ENCODE measurements around the gene GRID2.

The GRID2 gene

DNA sequence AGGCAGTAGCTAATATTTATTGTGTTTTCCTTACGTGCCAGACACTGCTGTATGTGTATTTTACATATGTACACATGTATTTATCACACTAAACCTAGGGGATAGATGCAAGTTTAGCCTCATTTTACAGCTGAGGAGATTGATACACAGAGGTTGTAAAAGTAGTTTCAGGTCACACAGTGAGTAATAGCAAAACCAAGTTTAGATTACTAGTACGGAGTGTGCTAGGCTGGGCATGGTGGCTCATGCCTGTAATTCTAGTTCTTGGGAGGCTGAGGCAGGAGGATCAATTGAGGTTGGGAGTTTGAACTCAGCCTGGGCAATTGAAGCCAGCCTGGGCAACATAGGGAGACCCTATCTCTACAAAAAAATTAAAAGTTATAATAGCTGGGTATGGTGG is 823.7 kb downstream of the GRID2 start:
- DNase-seq = no peak

DNA sequence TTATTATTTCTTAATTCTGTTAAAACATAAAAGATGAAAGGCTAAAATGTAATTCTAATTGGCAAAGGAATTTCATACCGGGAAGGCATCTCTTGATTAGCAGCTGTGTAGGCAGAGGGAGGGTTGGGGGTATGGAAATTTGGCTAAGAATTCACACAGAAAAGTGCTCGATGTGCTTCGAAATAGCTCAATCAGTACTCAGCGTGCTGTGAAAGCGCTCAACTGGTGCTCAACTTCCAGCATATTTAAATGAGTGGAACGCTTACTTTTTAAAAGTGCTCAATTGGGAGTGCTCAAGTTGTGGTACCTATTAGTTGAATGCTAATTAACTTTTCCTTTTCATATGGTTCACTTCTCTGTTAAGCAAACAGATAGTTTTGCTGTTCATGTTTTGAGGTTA is 828.9 kb downstream of the GRID2 start:
- DNase-seq = no peak

DNA sequence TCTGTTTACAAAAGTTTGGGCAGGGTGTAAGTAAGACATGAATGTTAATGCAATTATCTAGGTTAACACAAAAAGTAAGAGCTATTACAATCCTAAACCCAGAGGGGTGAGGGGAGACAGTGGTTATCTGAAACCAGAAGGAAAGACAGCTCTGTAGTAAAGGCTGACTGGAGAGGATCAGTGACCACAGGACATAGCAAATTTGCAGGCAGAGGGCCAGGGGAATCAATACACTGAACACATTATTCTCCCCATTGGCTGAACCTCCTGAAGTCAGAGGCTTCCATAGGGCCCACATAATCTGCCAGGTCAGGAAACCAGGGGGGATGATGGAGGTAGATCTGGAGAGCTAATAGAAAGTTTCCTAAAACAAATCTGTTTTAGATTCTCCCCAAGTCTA is 835.4 kb downstream of the GRID2 start:
- no peak for DNase-seq

DNA sequence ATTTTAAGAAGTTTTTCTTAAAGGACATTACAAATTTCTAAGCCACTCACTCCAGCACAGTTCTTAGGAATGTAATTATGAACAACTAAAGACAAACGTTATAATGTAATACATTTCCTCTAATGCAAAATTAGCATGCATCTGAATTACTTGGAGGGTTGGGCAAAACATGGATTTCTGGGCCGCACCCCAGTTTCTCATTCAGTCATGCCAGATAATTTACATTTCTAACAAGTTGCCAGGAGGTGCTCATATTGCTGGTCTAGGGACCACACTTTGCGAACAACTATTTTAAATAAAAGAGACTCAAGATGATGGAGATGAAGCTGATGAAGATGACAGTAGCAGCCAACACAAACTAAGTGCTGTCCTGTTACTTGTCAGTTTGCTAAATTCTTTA is 840.1 kb downstream of the GRID2 start:
- DNase-seq = no peak

DNA sequence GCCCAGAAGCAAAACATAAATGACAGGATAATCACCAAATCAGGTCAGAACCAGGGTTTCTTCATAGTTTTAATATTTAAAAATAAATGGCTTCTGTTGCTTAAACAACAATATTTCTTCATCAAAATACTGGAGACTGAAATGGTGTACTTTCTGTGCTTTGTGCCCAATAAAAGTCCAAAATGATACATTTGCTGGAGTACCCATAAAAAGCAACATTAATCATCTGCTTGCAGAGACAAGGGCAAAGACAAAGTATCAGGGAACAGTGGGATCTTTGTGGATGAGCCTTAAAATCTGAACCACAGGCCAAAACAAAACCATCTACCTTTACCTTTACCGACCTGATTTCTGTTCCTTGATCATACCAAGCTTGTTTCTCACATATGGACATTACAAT is 840.9 kb downstream of the GRID2 start:
- DNase-seq = no peak

DNA sequence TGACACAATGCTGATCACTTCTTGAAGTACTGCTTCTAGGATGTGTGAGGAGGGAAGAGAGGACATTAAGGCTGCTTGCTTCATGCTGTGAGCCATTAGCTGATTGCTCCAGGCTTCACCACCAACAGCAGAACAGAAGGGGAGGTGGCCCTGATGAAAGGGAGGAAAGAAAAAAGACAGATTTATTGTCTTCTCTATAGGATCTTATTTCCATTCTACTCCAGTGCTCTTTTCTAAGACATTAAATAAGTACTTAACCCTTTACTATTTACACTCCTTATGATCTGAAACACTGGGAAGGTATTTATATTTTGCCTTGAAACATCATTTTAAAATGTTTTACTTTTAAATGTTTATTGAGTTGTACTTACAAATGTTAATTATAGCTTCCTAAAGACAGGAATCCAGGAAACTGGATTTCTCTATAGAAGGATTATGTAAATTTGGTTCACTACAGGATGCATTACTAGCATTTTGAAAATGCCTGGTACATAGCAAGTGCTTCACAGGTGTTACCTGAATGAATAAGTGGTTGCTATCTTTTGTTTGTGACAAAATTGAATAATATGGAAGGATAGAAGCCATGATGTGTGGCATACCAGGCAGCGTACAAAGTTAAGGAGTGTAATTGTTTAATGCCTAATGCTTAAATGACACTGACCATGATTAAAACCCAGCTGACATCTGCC is 843.9 kb downstream of the GRID2 start:
- no peak for DNase-seq

DNA sequence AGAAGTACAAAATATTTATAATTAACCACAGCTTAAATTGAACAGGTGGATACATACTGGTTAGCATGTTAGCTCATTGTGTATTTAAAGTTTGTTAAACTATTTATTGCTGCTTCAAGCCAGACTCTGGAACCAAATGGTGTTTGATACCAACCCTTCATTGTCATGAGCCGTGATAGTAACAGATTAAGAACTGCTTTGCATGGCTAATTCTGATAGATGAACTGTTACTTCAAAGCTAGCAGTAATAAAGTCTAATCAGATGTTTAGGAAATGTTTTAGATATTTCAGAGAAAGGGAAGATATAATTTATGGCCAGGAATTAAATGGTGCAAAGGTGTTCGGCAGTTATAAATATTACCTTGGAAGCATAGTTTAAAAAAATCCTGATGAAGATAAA is 848.7 kb downstream of the GRID2 start:
- no peak for DNase-seq

DNA sequence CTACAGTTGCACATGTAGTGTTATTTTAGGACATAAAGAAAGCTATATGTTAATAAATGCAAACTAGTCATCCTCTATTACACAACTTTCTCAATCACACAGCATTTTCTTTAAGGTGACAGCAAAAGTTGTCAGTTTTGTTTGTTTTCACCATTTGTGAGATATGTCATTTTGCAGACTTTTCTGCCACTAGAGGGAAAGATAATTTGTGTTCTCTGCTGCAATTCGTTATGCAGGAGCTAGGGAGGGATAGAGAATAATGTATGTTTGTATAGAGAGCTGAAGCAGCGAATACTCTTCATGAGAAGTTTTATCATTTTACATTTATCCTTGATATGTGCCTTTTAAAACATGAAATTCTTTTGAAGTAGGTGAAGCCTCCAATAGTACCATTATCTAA is 854.2 kb downstream of the GRID2 start:
- no peak for DNase-seq

DNA sequence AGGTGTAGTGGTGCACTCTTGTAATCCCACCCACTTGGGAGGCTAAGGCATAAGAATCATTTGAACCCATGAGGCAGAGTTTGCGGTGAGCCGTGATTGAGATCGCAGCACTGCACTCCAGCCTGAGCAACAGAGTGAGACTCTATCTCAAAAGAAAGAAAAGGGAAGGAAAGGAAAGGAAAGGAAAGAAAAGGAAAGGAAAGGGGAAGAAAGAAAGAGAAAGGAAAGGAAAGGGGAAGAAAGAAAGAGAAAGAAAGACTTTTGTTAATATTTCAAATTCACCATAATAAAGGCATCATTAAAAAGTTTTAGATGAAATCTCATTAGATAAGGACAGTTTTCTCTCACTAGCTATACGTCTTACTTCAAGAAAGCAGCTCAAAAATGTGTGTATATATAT is 864.3 kb downstream of the GRID2 start:
- no peak for DNase-seq

DNA sequence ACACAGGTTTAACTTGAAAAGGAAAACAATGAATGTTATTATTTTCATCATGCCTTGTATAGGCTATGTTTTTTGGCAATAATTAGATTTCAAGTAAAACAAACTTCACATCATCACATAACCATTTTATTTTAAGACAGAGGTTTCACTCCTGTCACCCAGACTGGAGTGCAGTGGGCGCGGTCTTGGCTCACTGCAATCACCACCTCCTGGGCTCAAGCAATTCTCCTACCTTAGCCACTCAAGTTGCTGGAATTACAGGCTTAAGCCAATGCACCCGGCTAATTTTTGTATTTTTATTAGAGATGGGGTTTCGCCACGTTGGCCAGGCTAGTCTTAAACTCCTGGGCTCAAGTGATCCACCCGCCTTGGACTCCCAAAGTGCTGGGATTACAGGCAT is 866.2 kb downstream of the GRID2 start:
- no peak for DNase-seq

DNA sequence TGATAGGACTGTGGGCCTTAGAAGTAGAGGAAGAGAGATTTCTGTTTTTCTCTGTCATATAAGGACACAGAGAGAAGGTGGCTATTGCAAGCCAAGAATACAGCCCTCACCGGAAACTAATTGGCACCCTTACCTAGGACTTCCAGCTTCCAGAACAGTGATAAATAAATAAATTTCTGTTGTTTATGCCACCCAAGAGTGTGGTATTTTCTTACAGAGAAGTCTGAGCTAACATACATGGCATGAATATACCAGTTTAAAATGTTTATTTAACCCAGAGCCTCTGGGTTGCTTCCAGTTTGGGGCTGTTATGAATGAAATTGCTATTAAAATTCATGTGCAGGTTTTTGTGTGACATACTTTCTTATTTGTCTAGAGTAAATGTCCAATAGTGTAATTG is 870.8 kb downstream of the GRID2 start:
- no peak for DNase-seq

DNA sequence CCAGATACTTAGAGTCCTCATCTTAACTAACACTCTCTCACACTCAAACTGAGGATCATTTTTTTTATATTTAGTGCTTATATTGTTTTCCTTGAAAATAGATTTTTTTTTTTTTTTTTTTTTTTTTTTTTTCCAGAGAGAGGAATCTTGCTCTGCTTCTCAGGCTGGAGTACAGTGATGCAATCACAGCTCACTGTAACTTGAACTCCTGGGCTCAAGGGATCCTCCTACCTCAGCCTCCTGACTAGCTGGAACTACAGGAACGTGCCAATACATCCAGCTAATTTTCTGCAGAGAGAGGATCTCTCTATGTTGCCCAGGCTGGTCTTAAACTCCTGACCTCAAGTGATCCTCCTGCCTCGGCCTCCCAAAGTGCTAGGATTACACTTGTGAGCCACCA is 874.5 kb downstream of the GRID2 start:
- DNase-seq = no peak

DNA sequence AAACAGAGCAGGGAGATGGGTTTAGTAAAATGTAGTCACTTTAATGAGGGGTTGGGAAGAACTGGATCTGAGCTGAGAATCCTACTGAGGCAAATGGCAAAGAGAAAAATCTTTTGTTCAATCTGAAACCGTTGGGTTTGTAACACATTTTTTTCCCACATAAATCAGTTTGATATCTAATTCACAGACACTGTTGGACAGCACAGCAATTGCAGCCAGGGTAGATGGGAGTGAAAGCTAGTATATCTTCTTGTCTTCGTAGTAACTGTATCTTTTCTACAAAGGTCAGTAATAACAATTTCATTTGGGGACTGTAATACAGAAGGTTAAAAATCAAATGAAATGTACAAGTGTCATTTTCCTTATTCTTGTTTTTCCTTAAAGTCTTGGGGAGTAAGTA is 875.3 kb downstream of the GRID2 start:
- DNase-seq = no peak

DNA sequence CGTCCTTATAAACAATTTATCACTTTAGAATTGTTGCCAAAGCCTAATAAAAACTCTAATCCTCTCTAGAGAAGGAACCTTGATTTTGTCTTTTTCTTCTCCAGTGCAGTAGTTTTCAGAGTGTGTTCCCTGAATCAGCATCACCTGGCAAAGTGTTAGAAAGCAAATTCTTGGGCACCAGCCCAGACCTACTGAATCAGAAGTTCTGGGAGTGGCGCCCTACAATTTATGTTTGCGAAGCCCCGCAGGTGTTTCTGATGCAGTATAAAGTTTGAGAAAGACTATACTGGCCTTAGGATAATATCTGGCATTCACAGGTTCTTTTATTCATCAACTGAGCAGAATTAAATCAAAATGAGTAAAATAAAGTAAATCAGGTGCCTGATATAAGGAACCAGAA is 879.0 kb downstream of the GRID2 start:
- DNase-seq = no peak

DNA sequence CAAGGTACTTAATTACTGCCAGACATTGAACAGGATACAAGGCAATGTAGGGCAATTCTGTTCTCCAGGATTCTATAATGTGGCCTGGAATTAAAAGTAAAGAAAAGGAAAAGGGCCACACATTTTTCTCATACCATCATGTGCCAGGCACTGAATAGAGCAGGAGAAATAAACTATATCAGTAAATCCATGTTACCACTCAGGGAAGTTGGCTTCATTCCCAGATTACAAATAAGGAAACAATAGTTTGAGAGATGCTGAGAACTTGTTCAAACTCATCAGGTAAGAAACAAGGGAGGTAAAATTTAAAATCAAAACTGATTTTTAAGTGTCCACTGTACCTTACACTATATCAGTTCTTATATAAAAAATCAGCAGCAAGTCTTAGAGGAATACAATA is 879.8 kb downstream of the GRID2 start:
- no peak for DNase-seq

DNA sequence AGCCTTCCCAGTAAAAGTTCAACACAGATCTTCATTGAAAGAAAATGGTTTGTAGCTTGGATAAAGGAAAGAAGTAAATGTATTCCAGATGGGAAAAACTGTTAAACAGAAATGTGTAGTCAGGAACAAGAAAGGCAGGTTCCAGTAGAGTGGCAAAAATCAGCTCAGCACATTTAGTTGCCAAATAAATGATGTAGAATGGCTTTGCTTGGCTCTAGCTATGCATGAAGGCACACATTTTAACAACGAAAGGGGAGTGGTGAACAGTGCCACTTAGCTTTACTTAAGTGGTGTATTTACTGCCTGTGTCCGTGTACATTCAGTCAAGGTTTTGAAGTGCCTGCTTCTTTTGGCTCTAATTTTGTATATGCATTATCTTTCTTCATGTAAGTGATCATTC is 880.3 kb downstream of the GRID2 start:
- DNase-seq = no peak

DNA sequence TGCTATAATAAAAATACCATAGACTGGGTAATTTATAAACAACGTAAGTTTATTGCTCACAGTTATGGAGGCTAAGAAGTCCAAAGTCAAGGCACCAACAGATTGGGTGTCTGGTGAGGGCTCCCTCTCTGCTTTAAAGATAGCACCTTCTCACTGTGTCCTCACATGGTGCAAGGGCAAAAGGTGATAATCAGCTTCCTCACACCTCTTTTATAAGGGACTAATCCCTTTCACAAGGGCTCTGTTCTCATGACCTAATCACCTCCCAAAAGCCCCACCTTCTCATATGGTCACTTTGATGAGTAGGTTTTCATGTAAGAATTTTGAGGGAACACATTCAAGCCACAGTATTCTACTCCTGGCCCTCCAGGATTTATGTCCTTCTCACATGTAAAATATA is 883.1 kb downstream of the GRID2 start:
- no peak for DNase-seq

DNA sequence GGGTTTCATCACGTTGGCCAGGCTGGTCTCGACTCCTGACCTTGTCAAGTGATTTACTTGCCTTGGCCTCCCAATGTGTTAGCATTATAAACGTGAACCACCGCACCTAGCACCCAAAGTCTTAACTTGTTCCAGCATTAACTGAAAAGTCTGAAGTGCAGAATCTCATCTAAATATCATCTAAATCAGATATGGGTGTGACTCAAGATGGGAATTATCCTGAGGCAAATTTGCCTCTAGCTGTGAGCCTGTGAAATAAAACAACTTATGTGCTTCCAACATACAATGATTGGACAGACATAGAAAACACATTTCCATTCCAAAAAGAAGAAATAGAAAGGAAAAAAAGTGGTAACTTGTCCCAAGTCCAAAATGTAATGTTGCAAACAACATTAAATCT is 883.7 kb downstream of the GRID2 start:
- DNase-seq = no peak

DNA sequence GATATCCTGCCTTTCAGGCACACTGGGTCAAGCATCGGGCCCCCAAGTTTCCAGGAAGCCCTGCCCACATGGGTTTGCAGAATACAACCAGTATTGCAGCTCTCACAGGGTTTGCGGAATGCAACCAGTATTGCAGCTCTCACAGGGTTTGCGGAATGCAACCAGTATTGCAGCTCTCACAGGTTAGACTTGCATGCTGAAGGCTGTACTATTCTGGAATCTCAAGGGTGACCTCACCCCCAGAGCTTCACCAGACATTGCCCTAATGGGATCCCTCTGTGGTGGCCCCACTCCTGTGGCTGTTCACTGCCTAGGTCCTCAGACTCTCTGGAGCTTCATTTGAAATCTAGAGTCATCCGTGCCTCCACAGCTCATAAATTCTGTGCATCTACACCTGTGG is 884.1 kb downstream of the GRID2 start:
- DNase-seq = no peak

DNA sequence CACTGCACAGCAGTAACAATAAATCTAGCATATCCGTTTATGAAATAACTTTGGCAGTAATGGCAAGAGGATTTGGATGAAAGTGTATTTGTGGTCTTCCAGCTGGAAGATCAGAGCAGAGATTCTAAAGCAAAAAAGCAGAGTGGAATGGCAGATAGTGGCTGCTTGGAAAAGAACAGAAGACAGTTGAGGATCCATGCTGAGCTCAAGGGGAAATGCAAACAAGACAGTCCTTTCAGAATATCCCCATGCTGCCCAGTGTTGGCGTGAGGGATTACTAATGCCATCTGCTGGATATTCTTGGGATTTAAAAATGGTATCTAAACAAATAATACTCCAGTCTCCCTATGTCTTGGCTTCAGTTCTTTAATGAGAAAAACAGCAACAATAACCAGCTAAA is 895.7 kb downstream of the GRID2 start:
- no peak for DNase-seq

DNA sequence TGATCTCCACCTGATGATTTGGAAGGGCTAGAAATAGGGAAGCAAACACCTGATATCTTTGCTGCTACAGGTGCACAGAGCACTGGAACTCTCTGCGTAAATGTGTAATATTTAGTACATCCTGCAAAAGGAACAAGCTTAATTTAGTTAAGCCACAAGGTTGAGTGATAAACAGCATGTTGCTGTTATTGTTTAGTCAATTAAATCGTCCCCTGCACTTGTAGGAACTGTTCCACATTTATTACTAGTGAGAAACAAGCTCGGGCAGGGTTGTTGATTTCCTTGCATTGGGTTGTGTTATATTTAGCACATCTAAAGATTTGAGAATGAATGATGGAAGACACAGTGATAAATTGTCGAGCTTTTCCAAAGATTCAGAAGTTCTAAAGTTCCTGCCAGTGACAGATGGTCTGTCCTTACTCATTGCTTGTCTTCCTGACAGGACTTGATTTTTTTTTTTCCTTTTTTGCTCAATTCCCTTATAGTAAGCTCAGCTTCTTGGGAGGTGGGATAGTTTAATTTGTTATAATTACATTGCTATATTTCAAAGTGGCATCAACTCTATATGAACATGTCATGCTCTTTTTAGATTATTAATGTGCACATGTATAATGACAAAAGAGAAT is 897.8 kb downstream of the GRID2 start:
- no peak for DNase-seq

DNA sequence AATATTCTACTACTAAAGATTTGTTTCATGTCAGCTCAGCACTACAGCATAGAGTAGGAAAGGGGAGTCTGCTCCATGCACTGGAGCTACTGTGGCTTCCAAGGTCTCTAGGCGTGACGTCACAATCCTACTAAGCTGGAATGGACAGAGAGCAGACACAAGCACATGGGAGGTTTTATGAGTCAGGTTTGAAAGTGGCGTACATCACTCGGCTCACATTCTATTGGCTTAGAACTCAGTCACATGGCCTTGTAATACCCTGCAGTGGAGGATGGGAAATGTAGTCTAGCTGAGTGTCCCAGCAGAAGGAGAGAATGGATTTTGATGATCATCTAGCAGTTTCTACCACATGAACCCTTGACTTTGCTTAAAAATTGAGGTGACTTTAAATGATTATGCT is 899.9 kb downstream of the GRID2 start:
- no peak for DNase-seq

DNA sequence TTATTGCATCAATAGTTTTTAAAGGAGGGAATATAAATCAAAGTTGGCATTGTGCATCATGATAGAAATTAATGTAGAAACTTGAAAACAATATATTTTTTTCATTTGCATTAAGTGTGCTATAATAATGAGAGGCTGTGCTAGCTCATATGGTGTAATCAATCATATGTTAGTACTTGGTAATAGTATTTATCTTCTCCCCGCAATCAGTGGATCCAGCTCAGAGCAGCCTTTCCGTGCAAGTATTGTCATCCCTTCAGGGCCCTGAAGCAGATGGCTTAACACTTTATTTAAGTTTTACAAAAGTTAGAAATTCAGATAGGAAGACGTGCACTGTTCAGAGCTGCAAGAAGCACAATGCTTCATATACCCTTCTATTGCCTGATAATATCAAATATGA is 908.5 kb downstream of the GRID2 start:
- DNase-seq = no peak

DNA sequence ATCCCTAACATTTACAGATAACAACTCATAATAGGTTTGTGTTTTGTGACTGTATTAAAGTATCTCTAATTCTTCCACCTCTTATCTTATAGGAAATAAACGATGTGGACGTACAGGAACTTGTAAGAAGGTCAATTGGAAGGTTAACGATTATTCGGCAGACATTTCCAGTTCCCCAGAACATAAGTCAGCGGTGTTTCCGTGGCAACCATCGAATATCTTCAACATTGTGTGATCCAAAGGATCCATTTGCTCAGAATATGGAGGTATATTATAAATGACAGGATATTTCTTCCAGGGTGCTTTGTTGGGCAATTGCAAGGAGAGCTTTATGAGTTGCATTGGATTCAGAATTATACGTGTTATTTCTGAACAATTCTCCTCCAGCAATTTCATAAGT is 912.9 kb downstream of the GRID2 start:
- DNase-seq = no peak

DNA sequence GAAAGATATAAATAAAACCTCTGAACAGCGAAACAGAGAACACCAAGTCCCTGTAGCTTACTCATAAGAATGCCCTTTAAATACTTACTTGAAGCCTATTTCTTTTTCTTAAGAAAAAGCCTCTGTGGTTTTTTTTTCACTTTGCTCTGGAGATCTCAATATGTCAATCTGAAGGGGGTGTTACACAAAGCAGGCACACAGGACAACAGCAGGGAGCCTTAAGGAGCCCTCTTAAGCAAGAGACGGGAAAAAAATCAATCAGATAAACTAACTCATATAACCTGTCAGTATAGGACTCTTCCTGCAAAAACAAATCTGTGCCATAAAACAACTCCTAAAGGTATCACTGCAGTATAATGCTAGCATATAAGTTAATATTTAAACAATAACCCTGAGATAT is 913.7 kb downstream of the GRID2 start:
- no peak for DNase-seq

All from stimulated activated CD4-positive, alpha-beta T cell treated with anti-CD3 and anti-CD28 coated beads, Interleukin-2, amount 100 ng/mL, for 48 hours (primary cell).